ENCODE measurements around the gene GRIK3.
"Not testable (repeated sequence)": the region's sequence is repeated elsewhere in the genome, so short reads cannot be mapped to it uniquely, and the experiment has no call there.

The GRIK3 gene

GRCh38 chr1:36934061-36934460 is 100.3 kb downstream of the GRIK3 start:
- DNase-seq = no peak

GRCh38 chr1:36927826-36928225 is 106.5 kb downstream of the GRIK3 start:
- no peak for DNase-seq

- DNase-seq = no peak
These were observed 109.1 kb downstream of the GRIK3 start for GRCh38 chr1:36925251-36925650.

- no peak for DNase-seq
These were observed 110.0 kb downstream of the GRIK3 start for GRCh38 chr1:36924282-36924811.

- DNase-seq = no peak
These were observed 111.5 kb downstream of the GRIK3 start for GRCh38 chr1:36922593-36923426.

GRCh38 chr1:36922071-36922470 is 112.2 kb downstream of the GRIK3 start:
- no peak for DNase-seq

GRCh38 chr1:36920801-36921405 is 113.4 kb downstream of the GRIK3 start:
- no peak for DNase-seq

GRCh38 chr1:36920371-36920770 is 113.9 kb downstream of the GRIK3 start:
- DNase-seq = no peak

GRCh38 chr1:36919491-36920145 is 114.7 kb downstream of the GRIK3 start:
- no peak for DNase-seq

GRCh38 chr1:36918604-36919003 is 115.7 kb downstream of the GRIK3 start:
- no peak for DNase-seq

GRCh38 chr1:36916542-36916941 is 117.8 kb downstream of the GRIK3 start:
- DNase-seq = not testable (repeated sequence)

GRCh38 chr1:36913484-36914060 is 120.7 kb downstream of the GRIK3 start:
- peak; percentile 77 for DNase-seq

- DNase-seq = no peak
These were observed 121.3 kb downstream of the GRIK3 start for GRCh38 chr1:36913016-36913415.

GRCh38 chr1:36912365-36912865 is 121.9 kb downstream of the GRIK3 start:
- no peak for DNase-seq

- DNase-seq = no peak
These were observed 122.6 kb downstream of the GRIK3 start for GRCh38 chr1:36911561-36912364.

GRCh38 chr1:36910886-36911540 is 123.3 kb downstream of the GRIK3 start:
- DNase-seq = no peak

- DNase-seq = no peak
These were observed 124.2 kb downstream of the GRIK3 start for GRCh38 chr1:36909946-36910725.

- not testable (repeated sequence) for DNase-seq
These were observed 125.0 kb downstream of the GRIK3 start for GRCh38 chr1:36909359-36909758.

- DNase-seq = no peak
These were observed 126.2 kb downstream of the GRIK3 start for GRCh38 chr1:36908096-36908495.

GRCh38 chr1:36906555-36906954 is 127.8 kb downstream of the GRIK3 start:
- DNase-seq = no peak

GRCh38 chr1:36905941-36906340 is 128.4 kb downstream of the GRIK3 start:
- DNase-seq = no peak
